Stimulated activated CD4-positive, alpha-beta T cell treated with anti-CD3 and anti-CD28 coated beads, Interleukin-15, amount 100 ng/mL, for 1 hour (primary cell): ENCODE measurements around the gene MARK2.
"Not testable (repeated sequence)": the region's sequence is repeated elsewhere in the genome, so short reads cannot be mapped to it uniquely, and the experiment has no call there.

ENCODE experiments used
- DNase-seq, 2 donors: peaks; one replicate each; pipeline ENCODE4 v3.0.0-alpha.2; 2020; ENCODE audit warnings: low read depth in 1 of 2, low spot score in 1 of 2

Gene MARK2

DNA sequence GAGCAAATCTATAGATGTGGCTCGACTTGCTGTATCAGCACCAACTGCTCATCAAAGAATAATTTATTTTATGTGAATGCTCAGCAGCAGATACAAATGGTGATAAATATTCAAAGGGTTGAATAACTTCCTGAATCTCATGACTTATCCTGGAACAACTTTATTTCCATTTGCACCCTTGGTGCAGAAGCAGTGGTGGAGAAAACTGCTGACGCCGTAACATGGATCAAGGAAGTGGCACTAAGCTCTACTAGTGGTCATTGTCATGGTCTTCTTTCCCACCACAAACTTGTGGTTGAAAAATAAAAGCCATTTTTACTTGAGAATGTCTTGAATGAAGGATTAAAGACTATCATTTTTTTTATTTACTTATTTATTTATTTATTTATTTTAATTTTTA is 14.6 kb downstream of the MARK2 start:
- DNase-seq: no peak

GRCh38 chr11:63854696-63855095 is 15.8 kb downstream of the MARK2 start:
- no peak for DNase-seq

- DNase-seq: no peak
Observed at GRCh38 chr11:63855975-63856374, 17.1 kb downstream of the MARK2 start.

DNA sequence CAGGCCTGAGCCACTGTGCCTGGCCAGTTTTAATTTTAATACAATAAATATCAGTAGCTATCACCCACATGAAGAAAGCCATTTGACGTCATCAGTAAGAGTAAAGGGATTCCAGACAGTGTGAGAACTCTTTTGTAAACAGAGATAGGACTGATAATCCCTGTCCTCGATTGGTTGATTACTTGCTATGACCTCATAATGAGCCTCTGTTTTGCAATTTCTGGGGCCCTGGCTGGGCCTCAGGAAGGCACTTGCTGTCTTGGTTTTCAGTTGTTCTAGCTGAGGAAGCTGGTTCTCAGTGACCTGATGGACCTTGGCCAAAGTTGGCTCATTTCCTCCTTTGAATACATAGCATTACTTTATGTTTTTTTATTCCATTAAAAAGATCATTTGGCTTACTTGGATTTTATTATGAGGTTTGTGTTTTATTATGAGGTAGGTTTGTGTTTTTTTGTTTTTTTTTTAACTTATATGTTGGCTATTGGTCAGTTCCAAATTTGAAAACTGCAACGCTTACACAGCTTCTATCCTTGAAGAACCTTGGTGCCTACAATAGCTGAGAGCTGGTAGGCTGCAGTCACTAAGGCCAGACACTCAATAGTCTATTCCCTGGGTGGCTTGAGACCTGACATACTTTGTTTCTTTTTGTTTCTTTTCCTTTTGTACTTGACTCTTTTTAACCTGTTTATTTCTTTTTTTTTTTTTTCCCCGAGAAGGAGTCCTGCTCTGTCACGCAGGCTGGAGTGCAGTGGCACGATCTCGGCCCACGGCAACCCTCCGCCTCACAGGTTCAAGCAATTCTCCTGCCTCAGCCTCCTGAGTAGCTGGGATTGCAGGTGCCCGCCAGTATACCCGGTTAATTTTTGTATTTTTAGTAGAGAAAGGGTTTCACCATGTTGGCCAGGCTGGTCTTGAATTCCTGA is 20.0 kb downstream of the MARK2 start:
- DNase-seq: no peak

GRCh38 chr11:63862923-63863322 is 24.0 kb downstream of the MARK2 start:
- no peak for DNase-seq

DNA sequence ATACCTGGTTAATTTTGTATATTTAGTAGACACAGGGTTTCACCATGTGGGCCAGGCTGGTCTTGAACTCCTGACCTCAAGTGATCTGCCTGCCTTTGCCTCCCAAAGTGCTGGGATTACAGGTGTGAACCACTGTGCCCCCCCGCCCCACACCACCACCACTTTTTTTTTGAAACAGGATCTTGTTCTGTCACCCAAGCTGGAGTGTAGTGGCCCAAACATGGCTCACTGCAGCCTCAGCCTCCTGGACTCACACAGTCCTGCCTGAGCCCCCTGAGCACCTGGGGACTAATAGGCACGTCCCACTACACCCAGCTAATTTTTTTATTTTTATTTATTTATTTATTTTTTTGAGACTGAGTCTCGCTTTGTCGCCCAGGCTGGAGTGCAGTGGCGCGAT is 24.7 kb downstream of the MARK2 start:
- DNase-seq: not testable (repeated sequence)

- DNase-seq: peak; percentile 38 to 40
Observed at GRCh38 chr11:63866211-63866610, 27.3 kb downstream of the MARK2 start.

- DNase-seq: no peak
Observed at GRCh38 chr11:63867511-63867910, 28.6 kb downstream of the MARK2 start.

- DNase-seq: no peak
Observed at GRCh38 chr11:63868399-63869064, 29.6 kb downstream of the MARK2 start.

- no peak for DNase-seq
Observed at GRCh38 chr11:63869171-63869591, 30.3 kb downstream of the MARK2 start.

GRCh38 chr11:63869683-63870082 is 30.8 kb downstream of the MARK2 start:
- DNase-seq: peak in 1 of 2 donors; percentile 20

DNA sequence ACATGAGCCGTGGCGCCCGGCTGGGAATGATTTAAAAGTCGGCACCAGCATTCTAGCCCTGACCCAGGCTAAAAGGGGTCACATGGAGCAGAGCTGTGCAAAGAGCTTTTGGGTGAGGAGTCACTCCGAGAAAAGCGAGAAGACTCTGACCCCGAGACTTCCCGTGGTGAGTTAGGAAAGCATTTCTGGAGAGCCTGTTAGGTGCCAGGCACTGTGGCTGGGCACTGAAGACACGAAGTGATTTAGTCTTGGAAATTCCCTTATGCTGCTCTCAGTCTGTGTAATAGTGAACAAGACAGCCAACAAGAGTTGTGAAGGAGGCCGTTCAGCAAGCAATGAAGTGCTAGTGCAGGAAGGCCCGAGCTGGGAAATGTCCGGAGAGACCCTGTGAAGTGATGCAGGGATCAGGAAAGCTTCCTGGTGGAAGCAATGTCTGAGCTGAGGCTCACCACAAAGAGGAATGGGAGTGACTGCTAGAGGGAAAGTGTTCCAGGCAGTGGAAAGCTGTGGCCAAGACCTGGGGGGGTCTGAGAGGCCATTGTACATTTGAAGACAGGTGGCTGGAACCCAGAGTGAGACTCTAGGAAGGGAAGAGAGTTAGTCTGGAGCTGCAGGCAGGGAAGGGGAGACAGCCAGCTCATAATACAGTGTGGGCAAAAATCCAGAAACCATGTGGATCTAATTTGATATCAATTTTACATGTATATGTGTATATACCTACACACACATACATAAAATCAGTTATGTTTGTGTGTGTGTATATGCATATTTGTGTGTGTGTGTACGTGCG is 31.6 kb downstream of the MARK2 start:
- DNase-seq: no peak

DNA sequence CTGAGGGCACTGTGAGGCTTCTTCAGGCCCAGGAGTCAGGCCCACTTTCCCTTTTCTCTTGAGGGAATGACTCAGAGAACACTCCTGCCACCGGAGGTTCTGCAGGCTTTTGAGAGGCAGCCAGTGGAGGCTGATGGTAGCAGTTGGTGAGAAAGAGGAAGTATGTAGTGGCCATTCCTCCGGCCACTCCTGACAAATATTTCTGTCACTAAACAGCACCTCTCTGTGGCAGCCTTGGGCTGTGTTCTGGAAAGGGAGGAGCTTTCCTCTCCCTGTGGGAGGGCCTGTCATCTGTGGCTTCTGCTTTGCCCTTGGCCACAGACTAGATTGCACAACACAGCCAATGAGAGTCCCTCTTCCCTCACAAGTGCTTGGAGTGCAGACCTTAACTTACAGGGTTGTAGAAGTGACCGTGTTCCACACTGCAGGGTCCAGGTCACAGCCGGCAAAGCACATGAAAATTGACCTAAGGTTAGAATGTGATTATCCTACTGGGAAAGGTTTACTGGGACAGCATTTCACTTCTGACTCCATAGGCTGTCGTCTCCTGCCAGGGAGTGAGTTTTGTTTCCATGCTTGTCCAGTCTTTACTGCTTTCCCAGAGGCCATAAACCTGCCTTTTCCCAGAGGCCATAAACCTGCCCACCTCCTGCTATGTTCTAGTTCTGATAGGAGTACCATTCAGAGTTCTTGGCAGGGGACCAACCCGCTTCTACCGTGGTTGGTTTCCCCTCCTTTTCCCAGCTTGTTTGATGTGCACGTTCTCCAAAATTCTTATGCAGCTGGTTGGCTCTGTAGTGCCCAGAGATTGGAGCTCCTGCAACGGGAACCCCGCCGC is 33.3 kb downstream of the MARK2 start:
- no peak for DNase-seq

DNA sequence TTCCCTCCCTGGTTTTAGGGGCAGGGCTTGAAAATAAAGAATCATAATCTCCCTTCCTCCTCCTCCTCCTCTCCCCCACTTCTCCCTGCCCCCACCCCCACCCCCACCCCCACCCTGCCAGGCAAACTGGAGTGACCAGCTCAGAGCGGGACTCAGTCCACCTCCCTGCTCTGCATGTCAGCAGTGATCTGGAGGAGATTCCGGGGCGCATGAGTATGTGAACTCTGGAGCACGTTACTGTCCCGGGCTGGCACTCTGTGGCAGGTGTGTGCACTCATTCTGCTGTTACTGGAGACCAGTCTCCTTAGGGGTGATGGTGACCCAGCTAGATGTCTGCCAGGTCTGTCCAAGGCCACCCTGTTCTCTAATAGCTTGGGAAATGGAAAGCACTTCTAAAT is 33.9 kb downstream of the MARK2 start:
- no peak for DNase-seq

- DNase-seq: no peak
Observed at GRCh38 chr11:63873311-63873710, 34.4 kb downstream of the MARK2 start.

GRCh38 chr11:63874511-63874910 is 35.6 kb downstream of the MARK2 start:
- DNase-seq: no peak

DNA sequence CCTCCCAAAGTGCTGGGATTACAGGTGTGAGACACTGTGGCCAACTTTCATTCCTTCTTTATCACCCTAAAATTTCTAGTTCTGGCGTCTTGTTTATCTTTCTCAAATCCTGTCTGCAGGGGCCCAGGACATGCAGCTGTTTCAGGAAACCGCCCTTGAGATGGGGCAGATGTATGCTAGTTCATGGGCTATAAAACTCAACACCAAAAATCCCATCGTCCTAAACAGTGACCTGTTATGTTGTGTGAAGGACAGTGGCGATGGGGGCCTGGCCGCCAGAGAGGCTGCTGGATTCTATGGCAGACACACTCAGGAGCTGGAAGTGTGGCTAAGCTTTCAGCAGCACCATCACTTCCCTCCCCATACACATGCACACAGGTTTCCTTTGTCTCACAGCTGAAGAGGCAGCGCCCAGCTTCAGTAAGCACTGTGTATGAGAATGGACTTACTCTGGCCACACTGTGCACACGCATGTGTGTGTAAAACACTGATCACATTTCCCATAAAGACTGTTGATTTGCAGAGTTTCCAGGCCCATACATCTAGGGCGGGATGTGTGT is 36.7 kb downstream of the MARK2 start:
- DNase-seq: no peak

GRCh38 chr11:63876616-63877015 is 37.7 kb downstream of the MARK2 start:
- no peak for DNase-seq

DNA sequence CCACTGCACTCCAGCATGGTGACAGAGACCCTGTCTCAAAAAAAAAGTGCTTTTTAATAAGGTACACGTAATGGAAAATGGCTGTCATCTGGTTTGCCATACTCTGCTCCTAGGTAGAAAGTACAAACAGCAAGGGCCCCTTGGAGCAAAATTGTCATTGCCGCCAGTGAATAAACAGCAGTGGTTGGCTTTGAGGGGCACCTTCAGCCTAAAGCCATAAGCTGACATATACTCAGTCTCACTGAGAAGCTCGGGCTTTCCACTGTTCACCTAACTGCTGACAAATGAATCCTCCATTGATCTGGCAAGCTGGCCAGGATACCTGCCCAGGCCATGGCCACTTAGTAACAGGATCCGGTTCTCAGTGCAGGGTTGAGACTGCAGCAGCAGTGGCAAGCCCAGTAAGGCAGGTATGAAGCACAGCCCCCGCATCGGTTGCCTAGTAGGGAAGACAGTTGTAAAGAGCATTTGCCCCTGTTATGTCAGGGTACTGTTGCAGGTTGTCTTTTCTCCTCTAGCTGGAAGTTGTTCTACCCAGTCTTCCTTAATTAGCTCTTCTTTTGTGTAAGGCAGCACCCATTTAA is 38.8 kb downstream of the MARK2 start:
- no peak for DNase-seq
